ENCODE measurements around the gene TLE4. TPM values are rescaled to one million over a fixed set of nuclear protein-coding genes. Genes with fewer than 3 reads are reported as not detected.

The TLE4 gene
- total RNA-seq = 21.7 and 21.9 TPM in 2 replicates

DNA sequence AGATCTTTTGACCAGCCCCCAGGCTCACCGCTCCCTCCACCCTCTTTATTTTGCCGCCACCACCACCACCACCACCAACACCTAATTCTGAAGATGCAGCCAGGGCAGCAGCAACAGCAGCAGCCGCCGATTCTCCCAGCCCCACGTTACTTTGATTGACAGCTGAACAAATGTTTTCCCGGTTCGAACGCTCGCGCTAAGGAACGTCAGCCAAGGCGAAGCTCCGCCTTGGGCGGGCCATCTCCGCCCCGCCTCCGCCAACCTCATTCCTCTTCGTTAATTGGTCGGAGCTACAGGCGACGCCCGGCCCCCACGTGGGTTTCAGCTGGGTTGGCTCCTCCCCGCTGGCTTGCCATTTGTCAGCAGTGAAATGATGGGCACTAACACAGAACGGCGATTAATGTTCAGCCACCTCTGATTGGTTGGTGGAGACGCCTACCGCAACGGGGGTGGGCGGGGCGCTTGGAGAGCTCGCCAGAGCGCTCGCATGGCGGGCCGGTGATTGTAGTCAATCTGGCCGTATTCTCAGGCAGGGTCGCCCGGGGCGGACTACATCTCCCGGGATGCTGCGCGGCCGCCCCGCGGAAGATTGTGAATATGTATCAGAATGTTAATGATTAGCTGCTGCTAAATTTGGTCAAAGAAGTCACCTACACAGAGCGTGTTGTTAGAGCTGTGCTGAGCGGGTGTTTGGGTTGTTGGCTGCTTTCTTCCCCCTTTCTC lies at the start of gene TLE4:
Gene TLE4 (plus strand): TSS at position 657 of the 723 bp plus-strand sequence. CDS start 826 bp downstream, outside the sequence.
- intact Hi-C loops (cut with micrococcal nuclease) = loop anchor here (1.0 to 5.0 kb wide), 17 partner anchors 22 to 1539 kb away; partner anchors contain the start of genes CEP78 and GNAQ

DNA sequence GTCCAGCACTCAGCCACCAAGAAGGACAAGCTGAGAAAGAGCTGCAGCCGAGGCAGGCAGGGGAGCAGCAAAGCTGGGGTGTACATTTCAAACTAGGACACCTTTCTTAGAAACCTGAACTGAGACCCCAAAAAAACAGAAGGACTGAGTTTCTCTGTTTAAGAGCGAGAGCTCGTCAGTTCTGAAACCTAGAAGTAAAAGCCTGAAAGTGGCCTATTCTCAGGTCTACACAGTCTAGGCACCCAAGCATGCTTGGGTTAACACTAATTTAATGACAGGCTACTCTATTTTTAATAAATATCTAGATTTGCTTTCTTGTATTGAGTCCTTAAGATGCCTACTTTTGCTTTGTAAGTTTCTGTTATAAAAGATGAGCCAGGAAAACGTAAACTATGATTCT lies 49.0 kb upstream of the TLE4 start:
- intact Hi-C loops (cut with micrococcal nuclease) = no loop called here

DNA sequence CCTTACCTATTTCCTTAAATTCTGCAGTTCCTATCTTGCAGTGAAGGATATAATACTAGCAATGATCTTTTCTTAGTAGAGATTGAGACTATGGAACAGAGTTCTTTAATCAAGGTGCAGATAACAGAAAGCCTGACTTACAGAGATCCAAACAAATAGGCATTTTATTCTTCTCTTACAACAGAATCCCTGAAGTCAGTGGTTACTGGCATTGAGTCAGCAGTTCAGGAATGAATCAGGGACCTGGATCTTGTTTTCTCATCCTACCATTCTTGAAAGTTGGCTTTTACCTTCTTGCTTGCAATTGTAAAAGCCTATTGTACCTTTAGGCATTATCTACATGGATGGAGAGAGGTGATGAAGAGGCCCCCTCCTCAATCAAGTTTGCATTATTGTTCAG lies 47.5 kb upstream of the TLE4 start:
- intact Hi-C loops (cut with micrococcal nuclease) = no loop called here

DNA sequence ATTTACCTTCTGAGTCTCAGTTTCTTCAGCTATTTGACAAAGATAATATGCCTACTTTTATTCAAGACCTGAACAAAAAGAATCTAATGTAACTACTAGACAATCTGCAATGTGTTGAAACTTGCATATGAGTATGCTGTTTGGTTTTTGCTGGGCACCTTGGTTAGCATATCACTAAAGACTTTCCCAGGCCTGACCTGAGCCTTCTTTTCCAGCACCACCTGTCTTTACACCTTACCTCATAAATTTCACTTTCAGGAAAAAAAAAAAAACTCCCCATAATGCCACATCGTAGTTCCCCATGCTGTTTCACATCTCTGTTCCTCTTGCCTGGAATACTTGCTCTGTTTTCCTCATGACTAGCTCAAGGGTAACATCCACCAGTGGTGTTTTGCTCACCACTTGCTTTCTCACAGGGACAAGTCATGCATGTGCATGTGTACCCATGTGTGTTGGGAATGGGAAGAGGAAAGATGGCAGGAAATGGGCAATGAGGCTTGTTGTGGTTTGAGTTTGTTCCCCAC lies 45.6 kb upstream of the TLE4 start:
- intact Hi-C loops (cut with micrococcal nuclease) = no loop called here

DNA sequence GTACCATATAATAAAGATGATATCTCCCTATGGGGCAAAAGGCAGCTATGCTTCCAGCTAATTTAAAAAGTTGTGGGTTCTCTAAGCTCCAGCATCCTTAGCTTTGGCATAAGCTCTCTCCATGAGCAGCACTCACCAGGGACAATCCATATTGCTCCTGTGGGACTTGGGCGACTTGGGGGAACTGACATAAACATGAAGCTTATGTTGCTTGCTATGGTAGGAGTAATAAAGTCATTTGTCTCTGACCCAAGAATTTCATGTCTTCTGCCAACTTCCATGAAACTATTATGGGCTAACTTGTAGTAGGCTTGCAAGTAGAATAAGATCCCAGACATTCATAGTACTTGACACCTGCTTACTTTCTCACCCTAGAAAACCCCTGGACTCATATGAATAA lies 36.2 kb upstream of the TLE4 start:
- intact Hi-C loops (cut with micrococcal nuclease) = no loop called here

DNA sequence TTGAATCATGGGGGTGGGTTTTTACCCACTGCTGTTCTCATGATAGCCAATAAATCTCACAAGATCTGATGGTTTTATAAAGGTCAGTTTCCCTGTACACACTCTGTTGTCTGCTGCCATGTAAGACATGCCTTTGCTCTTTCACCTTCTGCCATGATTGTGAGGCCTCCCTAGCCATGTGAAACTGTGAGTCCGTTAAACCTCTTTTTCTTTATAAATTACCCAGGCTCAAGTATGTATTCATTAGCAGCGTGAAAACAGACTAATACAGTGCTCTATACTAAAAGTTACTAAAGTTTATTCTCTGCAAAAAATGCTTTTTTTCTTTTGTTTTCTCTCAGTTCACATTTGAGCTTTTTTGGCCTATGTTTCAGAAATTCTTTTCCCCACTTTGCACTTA lies 33.9 kb upstream of the TLE4 start:
- intact Hi-C loops (cut with micrococcal nuclease) = no loop called here

DNA sequence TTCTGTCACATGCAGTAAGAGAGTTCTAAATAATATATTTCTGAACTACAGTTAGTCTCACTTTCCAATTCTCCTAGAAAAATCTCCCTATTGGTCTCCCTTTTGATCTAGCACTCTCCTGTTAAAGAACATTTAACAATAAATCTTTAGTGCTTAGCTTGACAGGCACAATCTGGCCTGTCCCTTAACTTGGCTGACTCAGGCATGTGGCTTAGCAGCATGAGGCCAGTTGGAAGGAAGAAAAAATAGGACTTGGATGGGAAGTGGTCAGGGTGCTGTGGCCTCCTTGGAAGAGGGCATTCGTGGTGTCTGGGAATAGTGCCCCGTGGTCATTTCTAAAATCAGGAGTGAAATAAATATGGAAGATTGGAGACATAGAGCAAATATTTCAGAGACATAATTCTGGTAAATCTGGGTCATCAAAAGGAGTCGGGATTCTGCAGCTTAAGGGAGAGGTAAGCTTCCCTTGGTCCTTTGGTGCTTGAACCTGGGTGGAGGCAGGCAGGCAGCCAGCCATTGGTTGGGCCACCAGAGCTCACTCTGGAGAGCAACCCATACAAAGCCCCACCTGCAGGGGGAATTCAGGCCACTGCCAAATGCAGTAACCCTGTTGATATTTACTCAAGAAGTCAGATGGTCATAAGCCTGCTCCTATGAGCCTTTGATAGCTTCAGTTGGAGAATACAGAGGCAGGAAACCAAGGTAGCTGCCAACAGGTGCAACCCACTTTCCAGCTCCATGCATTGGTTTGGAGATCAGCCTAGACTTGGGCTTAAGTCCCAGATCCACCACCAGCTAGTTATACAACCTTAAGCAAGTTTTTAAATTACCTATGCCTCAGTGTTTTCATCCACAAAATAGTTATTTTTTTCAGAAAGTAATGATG lies 28.8 kb upstream of the TLE4 start:
- intact Hi-C loops (cut with micrococcal nuclease) = no loop called here

DNA sequence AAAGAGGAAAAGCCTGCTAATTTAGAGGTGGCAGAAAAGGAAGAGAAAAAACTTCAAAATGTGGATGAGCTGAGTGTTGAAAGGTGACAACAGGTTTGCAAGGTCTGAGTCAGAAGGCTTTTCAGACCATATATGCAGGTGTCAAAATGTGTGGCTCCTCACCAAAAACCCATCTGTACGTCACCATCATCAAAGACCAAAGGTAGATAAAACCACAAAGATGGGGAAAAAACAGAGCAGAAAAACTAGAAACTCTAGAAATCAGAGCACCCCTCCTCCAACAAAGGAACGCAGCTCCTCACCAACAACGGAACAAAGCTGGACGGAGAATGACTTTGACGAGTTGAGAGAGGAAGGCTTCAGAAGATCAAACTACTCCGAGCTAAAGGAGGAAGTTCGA lies 27.4 kb upstream of the TLE4 start:
- intact Hi-C loops (cut with micrococcal nuclease) = loop anchor here (1.0 kb wide), 1 partner anchor 27 kb away; the partner anchor contains the start of gene TLE4

DNA sequence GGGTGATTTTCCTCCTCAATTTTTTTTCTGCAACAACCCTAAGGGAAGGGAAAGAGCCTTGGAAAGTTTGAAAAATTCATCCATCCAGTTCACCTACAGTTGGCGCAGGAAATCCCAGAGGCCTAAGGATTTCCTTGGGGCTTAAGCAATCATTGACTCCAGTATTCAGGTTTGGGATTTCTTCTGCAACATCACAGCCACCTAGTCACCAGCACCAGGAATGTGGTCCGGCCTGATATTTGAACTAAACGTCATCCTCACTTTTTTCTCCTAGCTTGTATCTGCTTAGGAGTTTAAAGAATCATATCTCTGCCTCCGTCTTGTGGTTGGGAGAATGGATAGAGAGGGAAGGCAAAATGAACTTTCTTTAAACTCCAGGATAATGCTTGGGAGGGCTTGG lies 20.2 kb upstream of the TLE4 start:
- intact Hi-C loops (cut with micrococcal nuclease) = no loop called here

DNA sequence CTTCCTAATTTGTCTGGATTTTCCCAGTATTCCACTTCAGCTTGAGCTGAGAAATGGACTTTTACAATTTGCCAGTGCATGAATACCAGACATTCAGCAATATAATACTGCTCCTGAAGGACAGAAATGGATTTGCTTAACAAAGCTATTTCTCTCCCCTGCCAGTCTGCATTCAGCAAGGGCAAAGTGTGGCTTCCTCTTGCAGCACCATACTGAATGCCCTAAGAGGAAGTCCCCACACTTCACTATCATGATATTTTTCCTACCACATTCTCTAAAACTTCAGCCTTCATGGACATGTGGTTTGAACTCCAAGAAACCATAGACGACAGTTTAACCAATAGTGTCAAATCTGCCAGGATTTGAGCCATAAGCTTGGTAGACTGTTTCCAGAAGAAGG lies 19.8 kb upstream of the TLE4 start:
- intact Hi-C loops (cut with micrococcal nuclease) = no loop called here

DNA sequence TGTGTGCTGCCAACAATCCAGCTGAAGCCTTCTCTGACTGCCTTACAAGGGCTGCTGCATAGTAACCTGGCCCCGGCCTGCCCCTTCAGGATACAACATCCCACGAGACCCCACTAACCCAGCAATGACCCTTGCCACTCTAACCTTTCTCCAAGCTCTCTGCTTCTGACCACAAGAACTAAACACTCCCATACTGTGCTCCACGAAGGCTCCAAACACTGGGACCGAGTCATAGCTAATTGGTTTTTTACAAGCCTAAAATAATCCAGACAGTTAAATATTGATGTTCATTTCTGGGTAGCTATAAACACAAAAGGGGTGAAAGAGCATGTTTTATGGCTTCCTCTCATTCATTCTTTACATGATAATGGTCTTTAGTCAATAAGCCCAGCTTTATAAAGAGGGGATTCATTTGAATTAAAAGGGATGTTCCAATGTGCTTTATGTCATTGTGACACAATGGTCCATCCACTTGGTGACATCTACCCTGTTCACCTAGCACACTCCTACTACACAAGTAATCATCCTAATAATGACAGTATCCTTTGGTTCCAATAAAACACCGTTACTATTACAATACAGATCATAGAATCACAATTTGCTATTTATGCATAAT lies 16.2 kb upstream of the TLE4 start:
- intact Hi-C loops (cut with micrococcal nuclease) = no loop called here

DNA sequence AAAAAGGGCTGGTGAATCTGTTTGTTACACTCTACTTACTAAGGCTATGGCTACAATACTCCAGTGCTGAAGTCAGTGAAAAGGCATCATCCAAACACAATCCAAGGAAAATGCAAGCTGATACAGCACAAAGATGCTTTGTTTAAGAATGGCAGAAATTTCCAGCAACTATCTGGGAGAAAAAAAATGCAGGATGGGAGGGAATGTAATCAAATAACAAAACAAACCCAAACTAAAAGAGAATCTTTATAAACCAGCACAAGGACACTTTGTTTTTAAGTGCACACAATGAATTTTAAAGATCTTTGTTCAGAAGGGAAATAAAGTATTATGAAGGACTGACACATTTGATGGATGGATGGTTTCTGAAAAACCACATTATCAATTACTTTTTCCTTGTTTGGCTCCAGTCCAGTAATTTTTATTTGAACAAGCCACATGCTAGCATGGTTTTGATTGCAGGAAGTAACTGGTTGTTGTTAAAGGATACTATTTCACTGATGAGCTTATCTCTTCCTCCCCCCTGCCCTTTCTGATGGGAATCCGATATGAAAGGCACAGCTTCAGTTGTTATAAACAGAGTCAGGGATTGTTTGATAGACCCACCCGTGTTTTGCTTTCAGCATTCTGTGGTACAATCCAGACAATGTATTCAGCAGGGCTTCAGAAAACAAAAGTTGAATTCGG lies 12.1 kb upstream of the TLE4 start:
- intact Hi-C loops (cut with micrococcal nuclease) = no loop called here

DNA sequence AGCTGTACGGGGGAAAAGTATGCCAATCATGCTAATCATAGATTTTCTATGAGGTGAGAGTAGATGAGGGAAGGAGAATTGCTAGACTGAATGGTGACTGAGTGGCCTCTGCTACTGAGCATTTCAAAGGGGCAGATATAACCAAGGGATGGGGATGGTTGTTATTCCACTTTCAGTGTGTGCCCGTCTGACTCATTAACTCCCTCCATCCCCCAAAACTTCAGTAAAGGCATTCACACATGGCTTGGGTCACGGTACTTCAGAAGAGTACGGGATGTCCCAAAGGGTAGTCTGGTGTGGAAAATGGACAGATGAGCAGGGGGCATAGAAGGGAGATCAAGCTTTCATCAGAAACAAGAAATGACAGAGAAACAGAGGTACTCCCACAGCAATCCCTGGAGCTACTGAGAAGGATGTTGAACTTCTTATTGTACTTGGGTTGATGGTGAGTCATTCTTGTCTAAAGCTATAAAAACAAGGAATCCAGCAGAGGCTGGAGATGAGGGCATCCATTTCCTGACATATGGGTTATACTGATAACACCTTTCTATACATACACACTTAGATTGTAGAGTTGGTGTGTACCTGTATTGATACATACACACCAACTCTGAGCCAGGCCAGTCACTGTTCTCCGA lies 8.9 kb upstream of the TLE4 start:
- intact Hi-C loops (cut with micrococcal nuclease) = no loop called here

DNA sequence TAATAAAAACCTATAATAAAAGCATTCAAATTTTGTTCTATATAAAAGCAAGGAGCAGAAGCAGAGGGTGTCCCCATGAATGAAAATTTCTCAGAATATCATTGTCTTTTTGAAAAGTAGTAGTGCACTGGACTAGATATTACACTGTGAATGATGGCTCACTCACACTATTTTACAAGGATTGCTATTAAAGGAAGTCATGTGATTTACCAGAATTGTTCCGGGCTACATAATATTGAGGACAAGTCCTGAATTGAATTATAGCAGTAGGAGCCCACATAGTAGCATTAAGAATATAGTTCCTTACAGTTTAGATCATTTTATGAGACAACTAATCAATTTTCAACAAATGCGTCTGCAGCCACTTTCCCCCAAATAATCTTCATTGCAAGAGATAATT lies 7.7 kb upstream of the TLE4 start:
- intact Hi-C loops (cut with micrococcal nuclease) = no loop called here

DNA sequence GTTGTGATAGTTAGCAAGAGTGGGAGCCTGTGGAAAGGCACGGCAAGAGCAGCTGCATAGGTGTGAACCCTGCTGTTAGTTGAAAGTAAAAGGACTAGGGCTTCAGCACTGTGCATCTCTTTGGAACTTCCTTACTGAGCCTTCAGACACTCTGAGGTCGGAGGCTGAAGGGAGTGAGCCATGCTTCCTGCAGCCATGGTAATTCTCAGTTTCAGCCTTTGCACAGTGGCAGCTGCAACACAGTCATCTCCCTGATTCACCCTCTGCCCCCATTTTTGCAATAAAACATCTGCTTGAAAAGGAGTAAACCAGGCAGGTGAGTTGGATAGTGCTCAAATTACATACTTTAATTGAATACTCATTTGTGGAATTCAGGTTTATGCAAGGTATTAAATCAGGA lies 6.5 kb upstream of the TLE4 start:
- intact Hi-C loops (cut with micrococcal nuclease) = no loop called here

DNA sequence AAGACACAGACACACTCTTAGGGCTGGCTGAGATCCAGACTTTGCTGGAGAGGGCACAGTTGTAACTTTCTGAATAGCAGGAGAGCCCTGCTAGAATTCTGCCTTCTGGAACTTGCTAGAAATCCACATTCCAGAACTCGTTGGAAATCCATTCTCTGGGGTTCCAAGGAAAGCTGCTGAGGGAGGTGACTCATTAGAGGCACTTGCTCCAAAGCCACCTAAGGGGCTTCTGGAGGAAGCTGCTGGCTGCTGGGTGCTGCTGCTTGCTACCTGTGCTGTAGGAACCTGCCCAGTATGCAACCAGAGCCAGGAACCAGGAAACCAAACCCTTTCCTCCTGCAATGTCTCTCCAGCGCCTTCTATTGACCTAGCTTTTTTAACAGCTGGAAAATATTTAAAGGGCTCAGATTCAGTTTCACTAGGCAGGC lies 4.1 kb upstream of the TLE4 start:
- intact Hi-C loops (cut with micrococcal nuclease) = loop anchor here (1.0 kb wide), 1 partner anchor 290 kb away; no protein-coding TSS in a partner anchor

DNA sequence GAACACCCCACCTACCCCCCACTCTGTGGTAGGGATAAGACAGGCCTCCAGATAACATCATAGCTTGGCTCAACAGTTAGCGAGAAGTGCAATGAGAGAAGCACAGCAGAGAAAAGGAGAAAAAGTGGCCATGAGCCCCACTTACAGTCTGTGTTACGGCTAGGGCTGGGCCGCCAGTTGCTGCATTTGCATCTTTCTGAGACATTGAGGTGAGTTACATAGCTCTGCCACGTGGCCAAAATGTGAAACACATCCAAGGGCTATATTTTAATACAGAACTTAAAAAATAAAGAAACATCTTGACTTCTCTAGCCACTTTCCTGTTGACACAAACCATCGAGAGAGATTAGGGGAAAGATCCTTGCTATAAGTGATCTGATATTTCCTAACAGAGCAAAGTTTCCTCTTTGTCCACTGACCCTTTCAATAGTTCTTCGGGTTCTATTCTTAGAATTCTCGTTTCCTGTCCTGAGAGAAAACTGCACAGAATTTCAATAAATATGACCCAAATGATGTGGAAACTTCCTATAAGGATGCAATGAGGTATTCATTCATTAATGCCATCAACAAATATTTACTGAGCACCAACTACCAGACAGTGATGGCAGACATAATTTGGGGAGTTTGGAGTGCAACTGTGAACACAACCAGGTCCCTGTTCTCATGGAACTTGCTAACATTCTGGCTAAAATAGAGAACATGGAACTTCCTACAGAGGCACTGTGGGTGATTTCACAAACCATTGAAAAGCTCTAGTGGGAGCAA lies 3.2 kb upstream of the TLE4 start:
- intact Hi-C loops (cut with micrococcal nuclease) = loop anchor here (1.0 kb wide), 1 partner anchor 289 kb away; no protein-coding TSS in a partner anchor

DNA sequence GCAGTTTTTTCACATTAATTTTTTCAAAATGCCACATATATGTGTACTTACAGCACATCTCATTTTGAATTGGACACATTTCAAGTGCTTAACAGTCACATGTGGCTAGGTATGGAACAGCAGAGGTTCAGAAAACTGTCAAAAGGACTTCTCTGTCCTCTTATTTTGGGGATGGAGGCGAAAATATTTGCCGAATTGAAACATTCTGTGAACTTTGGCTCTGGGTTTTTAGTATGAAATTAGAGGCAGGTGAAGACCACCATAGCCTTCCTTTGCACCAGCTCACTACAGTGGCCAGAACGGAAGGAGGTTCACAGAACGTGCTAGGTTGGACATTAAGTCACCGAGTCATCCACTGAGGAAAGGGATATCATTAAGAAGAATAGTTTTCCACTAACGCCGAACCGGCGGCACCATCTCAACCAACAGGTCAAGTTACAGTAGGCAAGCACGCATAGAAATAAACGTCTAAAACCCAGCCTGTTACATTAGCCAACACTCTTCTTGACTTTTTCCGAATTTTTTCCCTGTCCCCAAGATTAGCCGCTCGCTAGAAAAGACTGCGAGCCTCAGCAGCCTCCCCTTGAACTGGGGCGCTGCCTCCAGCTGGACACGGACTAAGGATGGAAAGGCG lies 1.8 kb upstream of the TLE4 start:
- intact Hi-C loops (cut with micrococcal nuclease) = loop anchor here (2.0 to 5.0 kb wide), 10 partner anchors 97 to 1538 kb away; partner anchors contain the start of genes CEP78 and GNAQ
